Fibroblast of the aortic adventitia (primary cell): Measurements from ENCODE around the gene CPO. TPM values are rescaled to one million over a fixed set of nuclear protein-coding genes. Genes with fewer than 3 reads are reported as not detected.

ENCODE experiments used
- DNase-seq: peaks from one replicate; pipeline ENCODE4 v3.0.0-alpha.2; 2010; ENCODE audit warnings: low read depth
- H3K4me3 ChIP-seq: 2 replicates; pipeline ENCODE4 v1.5.1; 2011; ENCODE audit warnings: low read depth, mild to moderate bottlenecking, control low read depth, low read length, moderate library complexity
- total RNA-seq: library from RNA; depleted of rRNA; stranded (reverse); fragments of >200 nt; gene quantifications from 2 replicates; pipeline ENCODE4 v1.2.3, GENCODE V29; 2012; ENCODE audit warnings: low replicate concordance
- TF ChIP-seq, protein P1 (sequence below): IDR thresholded peaks from 2 replicates; pipeline ENCODE4 v1.5.1; 2011; ENCODE audit warnings: mild to moderate bottlenecking, low read length, control low read depth, inconsistent platforms; ENCODE audit not compliant: insufficient read depth

CPO gene
- 0.18 TPM in 1 of 2 replicates, not detected in the other for total RNA-seq

- TF ChIP-seq, protein P1, sequence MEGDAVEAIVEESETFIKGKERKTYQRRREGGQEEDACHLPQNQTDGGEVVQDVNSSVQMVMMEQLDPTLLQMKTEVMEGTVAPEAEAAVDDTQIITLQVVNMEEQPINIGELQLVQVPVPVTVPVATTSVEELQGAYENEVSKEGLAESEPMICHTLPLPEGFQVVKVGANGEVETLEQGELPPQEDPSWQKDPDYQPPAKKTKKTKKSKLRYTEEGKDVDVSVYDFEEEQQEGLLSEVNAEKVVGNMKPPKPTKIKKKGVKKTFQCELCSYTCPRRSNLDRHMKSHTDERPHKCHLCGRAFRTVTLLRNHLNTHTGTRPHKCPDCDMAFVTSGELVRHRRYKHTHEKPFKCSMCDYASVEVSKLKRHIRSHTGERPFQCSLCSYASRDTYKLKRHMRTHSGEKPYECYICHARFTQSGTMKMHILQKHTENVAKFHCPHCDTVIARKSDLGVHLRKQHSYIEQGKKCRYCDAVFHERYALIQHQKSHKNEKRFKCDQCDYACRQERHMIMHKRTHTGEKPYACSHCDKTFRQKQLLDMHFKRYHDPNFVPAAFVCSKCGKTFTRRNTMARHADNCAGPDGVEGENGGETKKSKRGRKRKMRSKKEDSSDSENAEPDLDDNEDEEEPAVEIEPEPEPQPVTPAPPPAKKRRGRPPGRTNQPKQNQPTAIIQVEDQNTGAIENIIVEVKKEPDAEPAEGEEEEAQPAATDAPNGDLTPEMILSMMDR: no peak
- no peak within 1 kb of the TSS for H3K4me3 ChIP-seq
- no peak for DNase-seq
These were observed at the start of gene CPO for GRCh38 chr2:206939340-206939739. Gene CPO (plus strand): TSS chr2:206939518. CDS start chr2:206939600, 82 bp downstream.

DNA sequence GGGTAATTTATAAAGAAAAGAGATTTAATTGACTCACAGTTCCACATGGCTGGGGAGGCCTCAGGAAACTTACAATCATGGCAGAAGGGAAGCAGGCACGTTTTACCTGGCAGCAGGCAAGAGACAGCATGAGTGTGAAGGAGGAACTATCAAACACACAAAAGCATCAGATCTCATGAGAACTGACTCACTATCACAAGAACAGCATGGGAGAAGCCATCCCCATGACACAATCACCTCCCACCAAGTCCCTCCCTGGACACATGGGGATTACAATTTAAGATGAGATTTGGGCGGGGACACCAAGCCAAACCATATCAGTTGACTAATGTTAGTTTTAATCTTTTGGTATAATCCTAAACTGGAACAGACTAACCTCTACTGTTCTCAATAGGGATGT is 49.1 kb upstream of the CPO start:
- DNase-seq: no peak
- no peak overlapping the region for H3K4me3 ChIP-seq
- TF ChIP-seq, protein P1: no peak

GRCh38 chr2:206890926-206891325 is 48.4 kb upstream of the CPO start:
- TF ChIP-seq, protein P1: no peak
- no peak overlapping the region for H3K4me3 ChIP-seq
- no peak for DNase-seq

DNA sequence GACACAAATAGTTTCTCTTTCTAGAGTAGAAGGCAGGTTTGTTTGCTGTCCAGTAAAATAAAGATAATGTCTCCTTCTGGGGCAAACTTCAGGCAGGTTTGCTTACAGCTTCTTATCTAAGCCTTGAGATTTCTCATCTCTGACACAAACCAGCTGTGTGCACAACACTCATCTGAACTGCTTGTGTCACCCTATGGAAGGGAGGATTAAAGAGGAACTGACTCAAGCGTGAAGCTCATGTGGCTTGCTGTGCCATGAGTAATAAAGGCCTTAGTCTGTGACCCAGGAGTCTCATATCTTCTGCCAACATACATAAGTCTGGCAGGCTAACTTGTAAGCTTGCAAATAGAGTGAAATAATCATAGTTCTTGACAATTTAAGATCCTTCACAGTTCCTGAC is 24.2 kb upstream of the CPO start:
- peak; percentile 96 for DNase-seq
- H3K4me3 ChIP-seq: no peak overlapping the region
- TF ChIP-seq, protein P1: no peak

GRCh38 chr2:206918263-206918662 is 21.1 kb upstream of the CPO start:
- TF ChIP-seq, protein P1: no peak
- no peak for DNase-seq
- H3K4me3 ChIP-seq: no peak overlapping the region

DNA sequence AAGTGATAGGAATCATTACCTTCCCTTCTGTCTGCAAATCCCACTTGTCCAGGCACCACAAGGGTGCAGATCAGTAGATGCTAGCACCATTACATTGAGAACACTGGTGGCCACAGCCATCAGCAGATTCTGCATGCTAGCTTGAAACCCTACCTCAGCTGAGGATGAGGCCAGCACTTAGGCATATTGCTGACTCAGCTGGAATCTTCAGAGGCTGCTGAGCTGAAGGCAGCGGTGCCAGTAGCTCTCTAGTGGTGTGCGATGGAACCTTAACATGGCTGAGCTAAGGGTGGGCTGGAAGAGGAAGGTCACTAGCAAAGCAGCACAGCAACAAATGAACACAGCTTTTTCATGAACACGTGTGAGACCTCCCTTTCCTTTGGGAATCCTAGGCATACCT is 19.0 kb upstream of the CPO start:
- DNase-seq: no peak
- no peak overlapping the region for H3K4me3 ChIP-seq
- TF ChIP-seq, protein P1: no peak

DNA sequence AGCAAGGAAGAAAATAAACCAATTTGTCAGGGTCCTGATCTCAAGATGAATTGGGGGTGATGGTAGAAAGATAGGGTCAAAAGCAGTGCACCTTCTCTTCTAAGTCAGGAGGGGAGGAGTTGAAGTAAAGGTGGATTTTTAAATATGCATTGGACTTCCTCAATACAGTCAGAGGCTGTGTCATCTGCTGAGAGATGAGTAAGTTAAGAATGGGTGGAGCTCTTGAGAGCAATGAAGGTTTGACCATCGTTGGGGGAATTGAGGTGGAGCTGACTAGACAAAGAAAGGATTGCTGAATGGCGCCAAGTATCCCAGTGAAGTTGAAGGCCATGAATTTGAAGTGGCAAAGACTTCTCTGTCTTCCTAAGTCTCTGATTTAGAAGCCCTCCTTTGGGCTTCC is 18.4 kb upstream of the CPO start:
- TF ChIP-seq, protein P1: no peak

More for the DNA sequence above, 18.4 kb upstream of the CPO start:
- no peak for DNase-seq
- no peak overlapping the region for H3K4me3 ChIP-seq
